CD8-positive, alpha-beta memory T cell (primary cell): ENCODE data around the gene SPAG8. TPM values are rescaled to one million over a fixed set of nuclear protein-coding genes. Genes with fewer than 3 reads are reported as not detected.

Experiments used
- CTCF ChIA-PET: fragments of 350-600 bp; sonication (Branson Sonifier 250); formaldehyde crosslinking; loops from one replicate; lab custom pipeline; 2021; ENCODE audit warnings: antibody characterized with exemption; lab: Charles Lee
- POLR2A ChIA-PET: fragments of 350-600 bp; sonication (Branson Sonifier 250); formaldehyde crosslinking; loops from one replicate; lab custom pipeline; 2021; ENCODE audit warnings: antibody characterized with exemption; lab: Charles Lee
- DNase-seq, 5 donors: peaks; one replicate each; pipeline versions ENCODE4 v3.0.0 to v3.0.0-alpha.2; 2020 to 2022; ENCODE audit warnings: mixed read lengths in 1 of 5
- H3K27ac ChIP-seq: one replicate; pipeline ENCODE4 v1.7.0; 2013; ENCODE audit warnings: low read depth, mild to moderate bottlenecking, low read length, moderate library complexity
- H3K27me3 ChIP-seq: 2 replicates; pipeline ENCODE4 v1.7.0; 2013; ENCODE audit warnings: low read length, mild to moderate bottlenecking; ENCODE audit not compliant: insufficient read depth, poor library complexity, severe bottlenecking
- H3K36me3 ChIP-seq: 2 replicates; pipeline ENCODE4 v1.7.0; 2013; ENCODE audit warnings: mild to moderate bottlenecking, low read length, moderate library complexity; ENCODE audit not compliant: insufficient read depth
- H3K4me1 ChIP-seq: 2 replicates; pipeline ENCODE4 v1.7.0; 2013; ENCODE audit warnings: mild to moderate bottlenecking, low read length, moderate library complexity; ENCODE audit not compliant: insufficient read depth
- H3K4me3 ChIP-seq: 2 replicates; pipeline ENCODE4 v1.7.0; 2013; ENCODE audit warnings: mild to moderate bottlenecking, low read length
- H3K9me3 ChIP-seq: 2 replicates; pipeline ENCODE4 v1.7.0; 2013; ENCODE audit warnings: mild to moderate bottlenecking, low read length
- H3K27ac Mint-ChIP-seq, 8 donors: one replicate each; pipeline ENCODE4 v1.8.0; 2020 to 2021; ENCODE audit warnings: mixed read lengths in 8 of 8, mild to moderate bottlenecking in 6 of 8, inconsistent platforms in 3 of 8, moderate library complexity in 3 of 8
- H3K27me3 Mint-ChIP-seq, 2 donors: one replicate each; pipeline ENCODE4 v1.8.0; 2020 to 2021; ENCODE audit warnings: mixed read lengths in 2 of 2, mild to moderate bottlenecking in 1 of 2, moderate library complexity in 1 of 2
- H3K36me3 Mint-ChIP-seq, 3 donors: one replicate each; pipeline ENCODE4 v1.8.0; 2020 to 2021; ENCODE audit warnings: mixed read lengths in 3 of 3, inconsistent platforms in 1 of 3, mild to moderate bottlenecking in 1 of 3
- H3K4me1 Mint-ChIP-seq, 3 donors: one replicate each; pipeline ENCODE4 v1.8.0; 2020 to 2021; ENCODE audit warnings: mixed read lengths in 3 of 3, inconsistent platforms in 1 of 3, mild to moderate bottlenecking in 1 of 3
- H3K4me3 Mint-ChIP-seq, 7 donors: one replicate each; pipeline ENCODE4 v1.8.0; 2020 to 2021; ENCODE audit warnings: mixed read lengths in 7 of 7, mild to moderate bottlenecking in 6 of 7, moderate library complexity in 4 of 7, inconsistent platforms in 2 of 7
- H3K9me3 Mint-ChIP-seq, 5 donors: one replicate each; pipeline ENCODE4 v1.8.0; 2020 to 2022; ENCODE audit warnings: mixed read lengths in 5 of 5, mild to moderate bottlenecking in 3 of 5, moderate library complexity in 2 of 5, inconsistent platforms in 1 of 5
- polyA plus RNA-seq: library from polyadenylated mRNA; unstranded; fragments of 300-500 nt; fragmentation: Illumina TruSeq; gene quantifications from one replicate; pipeline ENCODE4 v1.2.3, GENCODE V29; 2021
- total RNA-seq, 2 experiments: library from RNA; stranded (reverse); gene quantifications; one replicate each; pipeline ENCODE4 v1.2.3, GENCODE V29; 2021

SPAG8 gene
- total and polyA plus RNA-seq, 3 experiments from 2014 or later, result 0.79 to 1.8 (median 0.98) TPM

DNA sequence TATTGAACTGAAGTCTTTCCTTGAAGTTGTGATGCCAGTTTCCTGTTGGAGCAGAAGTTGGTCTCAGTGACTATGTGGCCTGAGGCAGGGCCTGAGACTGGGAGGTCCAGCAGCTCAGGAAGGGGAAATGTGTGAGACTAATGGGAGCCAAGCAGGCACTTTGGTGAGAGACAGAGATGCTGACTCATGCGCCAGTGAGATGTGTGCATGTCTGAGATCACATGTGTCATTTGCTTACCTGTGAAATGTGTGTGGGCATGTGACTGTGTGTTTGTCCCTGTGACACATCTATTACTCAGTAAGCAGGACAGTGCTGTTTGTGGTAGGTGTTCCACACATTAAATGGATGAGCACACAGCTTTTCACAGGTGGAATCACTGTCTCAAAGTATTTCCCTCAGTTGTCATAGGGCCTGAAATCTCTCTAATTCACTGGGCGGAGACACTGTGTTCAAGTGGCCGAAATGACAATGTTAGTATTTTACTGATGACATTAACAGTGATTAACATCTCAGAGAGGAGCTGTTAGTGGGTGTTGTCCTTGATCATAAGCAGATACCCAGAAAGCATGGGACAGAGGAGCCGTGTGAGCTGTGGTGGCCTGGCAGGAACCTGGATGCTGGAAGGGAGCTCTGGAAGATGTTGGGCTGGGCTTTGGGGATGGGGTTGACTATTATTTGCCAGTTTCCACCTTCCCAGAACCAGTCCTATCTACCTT lies 13.2 kb downstream of the SPAG8 start:
- Mint-ChIP-seq H3K4me3 (no peak overlapping the region), H3K4me1 (peaks cover 4 to 6% (median 4%) of the 10 kb centered on the region in 3 donors), H3K36me3 (peaks cover 5 to 45% (median 15%) of the 10 kb centered on the region in 3 donors), H3K9me3 (no peaks in the 10 kb centered on the region), H3K27me3 (peaks cover 0 to 1% of the 10 kb centered on the region in 2 donors), H3K27ac (peak overlapping the region in 2 of 8 donors; percentile 24 to 87)
- Histone ChIP-seq H3K36me3 (no peaks in the 10 kb centered on the region), H3K4me3 (no peak overlapping the region), H3K27me3 (no peaks in the 10 kb centered on the region), H3K4me1 (no peaks in the 10 kb centered on the region), H3K9me3 (no peaks in the 10 kb centered on the region), H3K27ac (no peak overlapping the region)
- ChIA-PET CTCF (interaction anchor here (0.8 to 2.3 kb wide), 4 partner anchors 8 to 140 kb away, joined by 3 to 6 read pairs (median 4); partner anchors contain the start of gene CCDC107), POLR2A (no interaction called here)
- DNase-seq, result no peak

DNA sequence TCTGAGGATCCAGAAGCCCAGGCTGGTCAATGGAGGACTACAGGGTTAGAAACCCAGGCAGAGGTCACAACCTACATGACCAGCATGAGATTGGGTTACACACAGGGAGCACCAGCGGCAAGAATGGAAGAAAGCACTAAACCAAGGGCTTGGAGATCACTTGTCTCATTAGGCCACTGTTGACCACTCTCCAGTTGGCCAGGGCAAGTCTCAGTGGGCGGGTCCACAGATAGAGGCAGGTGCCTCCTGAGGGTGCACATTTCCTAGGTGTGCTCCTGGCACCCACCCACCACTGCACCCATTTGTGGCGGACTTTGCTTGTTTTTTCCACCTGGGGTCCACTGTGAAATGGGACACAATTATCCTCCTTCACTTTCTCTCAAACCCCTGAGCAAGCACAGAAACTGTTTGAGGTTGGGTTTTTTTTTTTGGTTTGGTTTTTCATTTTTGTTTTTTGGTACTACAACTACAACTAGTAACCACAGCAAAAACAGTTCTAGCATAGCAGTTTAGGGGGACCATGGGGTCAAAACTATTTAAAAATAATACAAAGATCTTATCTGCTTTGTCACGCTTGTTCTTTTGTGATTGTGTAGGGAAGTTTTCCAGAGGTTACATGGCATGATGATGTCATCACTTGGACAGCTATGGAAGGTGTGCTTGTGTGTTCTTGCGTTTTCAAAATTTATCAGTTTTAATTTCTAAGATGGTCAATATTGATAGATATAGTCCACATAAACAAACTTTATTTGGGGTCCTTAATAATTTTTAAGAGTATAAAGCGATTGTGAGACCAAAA lies 14.6 kb downstream of the SPAG8 start:
- H3K27ac Mint-ChIP-seq, result peak overlapping the region in 3 of 8 donors; percentile 7 to 61 (median 38)
- ChIA-PET CTCF (interaction anchor here (1.6 kb wide), 1 partner anchor 7 kb away, joined by 6 read pairs; no protein-coding TSS in a partner anchor), POLR2A (no interaction called here)
- no peak for DNase-seq
- H3K4me3 Mint-ChIP-seq, result no peak overlapping the region
- Histone ChIP-seq H3K36me3 (no peaks in the 10 kb centered on the region), H3K9me3 (no peaks in the 10 kb centered on the region), H3K27ac (no peak overlapping the region), H3K4me1 (no peaks in the 10 kb centered on the region), H3K27me3 (no peaks in the 10 kb centered on the region), H3K4me3 (no peak overlapping the region)
- peaks cover 5 to 42% (median 14%) of the 10 kb centered on the region in 3 donors for H3K36me3 Mint-ChIP-seq
- peaks cover 0 to 1% of the 10 kb centered on the region in 2 donors for H3K27me3 Mint-ChIP-seq
- H3K4me1 Mint-ChIP-seq, result peaks cover 4 to 6% (median 4%) of the 10 kb centered on the region in 3 donors
- H3K9me3 Mint-ChIP-seq, result no peaks in the 10 kb centered on the region

GRCh38 chr9:35795695-35796094 lies 16.4 kb downstream of the SPAG8 start:
- Histone ChIP-seq H3K9me3 (no peaks in the 10 kb centered on the region), H3K27me3 (no peaks in the 10 kb centered on the region), H3K4me1 (no peaks in the 10 kb centered on the region), H3K36me3 (peaks cover 3% of the 10 kb centered on the region), H3K4me3 (no peak overlapping the region), H3K27ac (no peak overlapping the region)
- peaks cover 4 to 6% (median 4%) of the 10 kb centered on the region in 3 donors for H3K4me1 Mint-ChIP-seq
- no peak overlapping the region for H3K4me3 Mint-ChIP-seq
- DNase-seq, result no peak
- no peaks in the 10 kb centered on the region for H3K27me3 Mint-ChIP-seq
- ChIA-PET POLR2A (no interaction called here), CTCF (interaction anchor here (1.4 kb wide), 2 partner anchors 39 to 86 kb away, joined by 4 read pairs; no protein-coding TSS in a partner anchor)
- H3K27ac Mint-ChIP-seq, result peak overlapping the region in 3 of 8 donors; percentile 9 to 56 (median 20)
- no peaks in the 10 kb centered on the region for H3K9me3 Mint-ChIP-seq
- H3K36me3 Mint-ChIP-seq, result peaks cover 0 to 26% (median 6%) of the 10 kb centered on the region in 3 donors

- Mint-ChIP-seq H3K9me3 (no peaks in the 10 kb centered on the region), H3K36me3 (peaks cover 0 to 21% (median 6%) of the 10 kb centered on the region in 3 donors), H3K27me3 (no peaks in the 10 kb centered on the region), H3K27ac (peak overlapping the region in 3 of 8 donors; percentile 2 to 91 (median 63)), H3K4me3 (no peak overlapping the region), H3K4me1 (peaks cover 7 to 8% (median 8%) of the 10 kb centered on the region in 3 donors)
- no peak for DNase-seq
- H3K27ac ChIP-seq, result no peak overlapping the region
- ChIA-PET POLR2A (no interaction called here), CTCF (interaction anchor here (1.1 to 2.4 kb wide), 3 partner anchors 33 to 89 kb away, joined by 4 to 15 read pairs (median 6); no protein-coding TSS in a partner anchor)
- H3K4me3 ChIP-seq, result no peak overlapping the region
- H3K4me1 ChIP-seq, result no peaks in the 10 kb centered on the region
- H3K36me3 ChIP-seq, result peaks cover 6% of the 10 kb centered on the region
- no peaks in the 10 kb centered on the region for H3K9me3 ChIP-seq
- H3K27me3 ChIP-seq, result no peaks in the 10 kb centered on the region
Measured at GRCh38 chr9:35793461-35793860, 18.6 kb downstream of the SPAG8 start.

DNA sequence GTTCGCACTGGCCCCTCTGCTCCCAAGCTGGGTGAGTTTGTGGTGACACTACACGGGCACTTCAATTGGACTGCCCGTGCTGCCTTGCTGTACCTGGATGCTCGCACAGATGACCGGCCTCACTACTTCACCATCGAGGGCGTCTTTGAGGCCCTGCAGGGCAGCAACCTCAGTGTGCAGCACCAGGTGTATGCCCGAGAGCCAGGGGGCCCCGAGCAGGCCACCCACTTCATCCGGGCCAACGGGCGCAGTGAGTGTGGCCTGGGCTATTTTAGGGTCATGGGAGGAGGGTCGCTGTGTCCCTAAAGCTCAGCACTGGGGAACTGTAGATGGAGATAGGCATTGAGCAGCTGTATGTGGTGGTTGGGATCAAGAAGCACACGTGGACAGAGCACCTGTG lies 19.2 kb downstream of the SPAG8 start:
- no peak overlapping the region for H3K4me3 Mint-ChIP-seq
- H3K27me3 ChIP-seq, result no peaks in the 10 kb centered on the region
- no peak overlapping the region for H3K4me3 ChIP-seq
- H3K9me3 ChIP-seq, result no peaks in the 10 kb centered on the region
- no peak overlapping the region for H3K27ac ChIP-seq
- no peaks in the 10 kb centered on the region for H3K4me1 ChIP-seq
- H3K36me3 ChIP-seq, result peaks cover 6% of the 10 kb centered on the region
- H3K9me3 Mint-ChIP-seq, result no peaks in the 10 kb centered on the region
- peaks cover 0 to 23% (median 6%) of the 10 kb centered on the region in 3 donors for H3K36me3 Mint-ChIP-seq
- CTCF ChIA-PET, result interaction anchor here (0.7 to 2.4 kb wide), 5 partner anchors 34 to 110 kb away, joined by 3 to 15 read pairs (median 4); no protein-coding TSS in a partner anchor
- peak overlapping the region in 2 of 8 donors; percentile 49 to 63 for H3K27ac Mint-ChIP-seq
- peaks cover 7 to 8% (median 8%) of the 10 kb centered on the region in 3 donors for H3K4me1 Mint-ChIP-seq
- POLR2A ChIA-PET, result no interaction called here
- DNase-seq, result no peak
- no peaks in the 10 kb centered on the region for H3K27me3 Mint-ChIP-seq

- H3K9me3 ChIP-seq, result no peaks in the 10 kb centered on the region
- H3K27me3 Mint-ChIP-seq, result no peaks in the 10 kb centered on the region
- peaks cover 6% of the 10 kb centered on the region for H3K36me3 ChIP-seq
- no peaks in the 10 kb centered on the region for H3K27me3 ChIP-seq
- no peaks in the 10 kb centered on the region for H3K9me3 Mint-ChIP-seq
- peaks cover 0 to 29% (median 8%) of the 10 kb centered on the region in 3 donors for H3K36me3 Mint-ChIP-seq
- ChIA-PET CTCF (interaction anchor here (0.7 to 2.4 kb wide), 5 partner anchors 34 to 111 kb away, joined by 3 to 15 read pairs (median 3); no protein-coding TSS in a partner anchor), POLR2A (no interaction called here)
- H3K4me3 ChIP-seq, result no peak overlapping the region
- no peak for DNase-seq
- no peak overlapping the region for H3K27ac Mint-ChIP-seq
- H3K4me1 ChIP-seq, result no peaks in the 10 kb centered on the region
- H3K4me1 Mint-ChIP-seq, result peaks cover 7 to 9% (median 8%) of the 10 kb centered on the region in 3 donors
- no peak overlapping the region for H3K27ac ChIP-seq
- H3K4me3 Mint-ChIP-seq, result no peak overlapping the region
Measured at GRCh38 chr9:35792024-35792813, 19.8 kb downstream of the SPAG8 start.

- H3K27me3 Mint-ChIP-seq, result no peaks in the 10 kb centered on the region
- no peaks in the 10 kb centered on the region for H3K4me1 ChIP-seq
- H3K9me3 Mint-ChIP-seq, result no peaks in the 10 kb centered on the region
Measured at GRCh38 chr9:35791297-35791921, 20.7 kb downstream of the SPAG8 start, which contains the start of gene NPR2. TSS of gene NPR2 (plus strand) at chr9:35791591. CDS start at chr9:35792409, 818 bp downstream.

More at GRCh38 chr9:35791297-35791921, 20.7 kb downstream of the SPAG8 start, which contains the start of gene NPR2:
- Mint-ChIP-seq H3K36me3 (peaks cover 0 to 32% (median 6%) of the 10 kb centered on the region in 3 donors), H3K27ac (peak within 1 kb of the TSS in 3 of 8 donors; percentile 29 to 63 (median 46)), H3K4me3 (no peak within 1 kb of the TSS), H3K4me1 (peaks cover 7 to 9% (median 8%) of the 10 kb centered on the region in 3 donors)
- no peaks in the 10 kb centered on the region for H3K27me3 ChIP-seq
- no peak within 1 kb of the TSS for H3K27ac ChIP-seq
- DNase-seq, result no peak
- H3K4me3 ChIP-seq, result no peak within 1 kb of the TSS
- H3K9me3 ChIP-seq, result no peaks in the 10 kb centered on the region
- peaks cover 8% of the 10 kb centered on the region for H3K36me3 ChIP-seq
- CTCF ChIA-PET, result interaction anchor here (1.2 to 2.4 kb wide), 3 partner anchors 35 to 112 kb away, joined by 3 to 15 read pairs (median 3); no protein-coding TSS in a partner anchor
- POLR2A ChIA-PET, result no interaction called here
